ENCODE data around the gene AKR1B15. TPM values are rescaled to one million over a fixed set of nuclear protein-coding genes. Genes with fewer than 3 reads are reported as not detected.

AKR1B15 gene
- total RNA-seq, 1 experiment from 2014 or later, result not detected

DNA sequence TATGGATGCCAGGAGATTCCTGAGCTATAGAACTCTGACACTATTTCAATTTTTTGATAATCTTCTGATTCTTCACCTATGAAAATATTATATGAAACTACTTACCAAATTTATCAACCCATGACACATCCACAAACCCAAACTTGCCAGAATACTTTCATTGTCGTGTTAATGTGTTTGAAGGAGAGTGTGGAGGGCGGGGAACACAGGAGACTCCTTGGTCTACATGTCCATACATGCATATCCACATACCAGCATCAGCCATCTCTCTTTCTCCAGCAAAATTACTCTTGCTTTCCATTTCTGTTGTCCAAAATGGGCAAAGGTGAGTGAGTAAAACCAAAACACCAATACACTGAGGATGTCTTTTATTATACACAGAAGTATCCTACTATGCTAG, 74.3 kb downstream of the AKR1B15 start (continued):
- TF ChIP-seq, protein P1, sequence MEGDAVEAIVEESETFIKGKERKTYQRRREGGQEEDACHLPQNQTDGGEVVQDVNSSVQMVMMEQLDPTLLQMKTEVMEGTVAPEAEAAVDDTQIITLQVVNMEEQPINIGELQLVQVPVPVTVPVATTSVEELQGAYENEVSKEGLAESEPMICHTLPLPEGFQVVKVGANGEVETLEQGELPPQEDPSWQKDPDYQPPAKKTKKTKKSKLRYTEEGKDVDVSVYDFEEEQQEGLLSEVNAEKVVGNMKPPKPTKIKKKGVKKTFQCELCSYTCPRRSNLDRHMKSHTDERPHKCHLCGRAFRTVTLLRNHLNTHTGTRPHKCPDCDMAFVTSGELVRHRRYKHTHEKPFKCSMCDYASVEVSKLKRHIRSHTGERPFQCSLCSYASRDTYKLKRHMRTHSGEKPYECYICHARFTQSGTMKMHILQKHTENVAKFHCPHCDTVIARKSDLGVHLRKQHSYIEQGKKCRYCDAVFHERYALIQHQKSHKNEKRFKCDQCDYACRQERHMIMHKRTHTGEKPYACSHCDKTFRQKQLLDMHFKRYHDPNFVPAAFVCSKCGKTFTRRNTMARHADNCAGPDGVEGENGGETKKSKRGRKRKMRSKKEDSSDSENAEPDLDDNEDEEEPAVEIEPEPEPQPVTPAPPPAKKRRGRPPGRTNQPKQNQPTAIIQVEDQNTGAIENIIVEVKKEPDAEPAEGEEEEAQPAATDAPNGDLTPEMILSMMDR (IDR thresholded peaks at IDR 0.05 in 2 of 3, conservative IDR thresholded peaks at IDR 0.05 in 1 of 3; ENCODE audit: borderline replicate concordance in 1 of 3, insufficient read depth in 1 of 3, low read depth in 2 of 3, low read length in 2 of 3), result no peak
- TF ChIP-seq ATF3 (IDR thresholded peaks at IDR 0.05) (no peak), CEBPB (IDR thresholded peaks at IDR 0.05; ENCODE audit: low read depth) (no peak), SRF (IDR thresholded peaks at IDR 0.05; ENCODE audit: low read depth) (no peak)
- TF ChIP-seq, protein P2, sequence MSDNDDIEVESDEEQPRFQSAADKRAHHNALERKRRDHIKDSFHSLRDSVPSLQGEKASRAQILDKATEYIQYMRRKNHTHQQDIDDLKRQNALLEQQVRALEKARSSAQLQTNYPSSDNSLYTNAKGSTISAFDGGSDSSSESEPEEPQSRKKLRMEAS (IDR thresholded peaks at IDR 0.05), result no peak

DNA sequence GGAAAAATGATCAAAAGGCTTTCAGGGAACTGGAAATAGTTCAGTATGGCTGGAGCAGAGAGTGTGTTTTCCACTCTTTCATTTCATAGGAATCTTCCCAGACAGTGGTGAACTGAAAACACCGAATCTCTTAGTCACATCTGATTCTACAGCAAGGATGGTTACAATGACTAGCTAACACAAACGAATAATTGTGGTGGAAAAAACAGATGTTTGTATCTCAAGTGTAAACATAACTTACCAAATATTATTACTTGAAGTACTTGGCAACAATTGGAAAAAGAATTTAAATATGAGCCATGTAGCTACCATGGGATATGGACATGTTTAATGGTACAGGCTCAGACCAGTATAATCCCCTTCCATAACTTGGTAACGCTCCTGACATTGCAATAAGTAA, 76.6 kb downstream of the AKR1B15 start:
- Histone ChIP-seq H3K36me3 (ENCODE audit: control insufficient read depth in 1 of 2, insufficient read depth in 2 of 2, low read length in 2 of 2) (no peaks in the 10 kb centered on the region), H3K9me2 (ENCODE audit: insufficient read depth) (no peaks in the 10 kb centered on the region), H3K9ac (ENCODE audit: low read length) (no peak overlapping the region), H3K27ac (ENCODE audit: low read depth, low read length) (no peak overlapping the region), H4K20me1 (ENCODE audit: insufficient read depth) (no peaks in the 10 kb centered on the region), H2AFZ (ENCODE audit: low read depth, low read length, poor library complexity, severe bottlenecking) (no peak overlapping the region), H3K79me2 (ENCODE audit: insufficient read depth, low read length) (no peaks in the 10 kb centered on the region), H3K4me3 (replicated peaks in 1 of 2; ENCODE audit: low read depth in 1 of 2, low read length in 2 of 2) (no peak overlapping the region), H3K9me3 (ENCODE audit: control insufficient read depth in 1 of 2, insufficient read depth in 1 of 2, low read depth in 1 of 2, low read length in 2 of 2) (no peaks in the 10 kb centered on the region), H3K4me2 (ENCODE audit: low read length) (no peak overlapping the region), H3K4me1 (ENCODE audit: control insufficient read depth in 1 of 2, insufficient read depth in 2 of 2, low read length in 2 of 2) (no peaks in the 10 kb centered on the region), H3K27me3 (ENCODE audit: insufficient read depth, low read length) (peaks cover 12% of the 10 kb centered on the region; the same call in 1 of the 2 replicates)
- CTCF ChIA-PET, result interaction anchor here (1.4 kb wide), 1 partner anchor 9 kb away, joined by 5 read pairs; no protein-coding TSS in a partner anchor
- DNase-seq (ENCODE audit: low read depth, low spot score) (no peak), ATAC-seq (no peak)
- TF ChIP-seq JUND (IDR thresholded peaks at IDR 0.05) (no peak), EZH2phosphoT487 (IDR thresholded peaks at IDR 0.05; ENCODE audit: borderline replicate concordance) (no peak), EGR1 (IDR thresholded peaks at IDR 0.05; ENCODE audit: low read depth) (no peak), ZFX (IDR thresholded peaks at IDR 0.05) (no peak), EZH2 (IDR thresholded peaks at IDR 0.05) (no peak), POLR2A (IDR thresholded peaks at IDR 0.05; ENCODE audit: borderline replicate concordance, extremely low read depth, insufficient read depth, insufficient read length) (no peak), ELF1 (IDR thresholded peaks at IDR 0.05; ENCODE audit: borderline replicate concordance, low read depth) (no peak), ZNF274 (IDR thresholded peaks at IDR 0.05; ENCODE audit: low read depth, low read length) (no peak), CEBPB (IDR thresholded peaks at IDR 0.05; ENCODE audit: low read depth) (no peak), REST (IDR thresholded peaks at IDR 0.05; ENCODE audit: low read depth) (no peak), SRF (IDR thresholded peaks at IDR 0.05; ENCODE audit: low read depth) (no peak), YY1 (IDR thresholded peaks at IDR 0.05; ENCODE audit: extremely low read depth, insufficient replicate concordance, low read depth, low read length) (no peak), SP1 (IDR thresholded peaks at IDR 0.05; ENCODE audit: low read depth) (no peak)
- TF ChIP-seq, protein P2 (IDR thresholded peaks at IDR 0.05), result no peak
- TF ChIP-seq, protein P3, sequence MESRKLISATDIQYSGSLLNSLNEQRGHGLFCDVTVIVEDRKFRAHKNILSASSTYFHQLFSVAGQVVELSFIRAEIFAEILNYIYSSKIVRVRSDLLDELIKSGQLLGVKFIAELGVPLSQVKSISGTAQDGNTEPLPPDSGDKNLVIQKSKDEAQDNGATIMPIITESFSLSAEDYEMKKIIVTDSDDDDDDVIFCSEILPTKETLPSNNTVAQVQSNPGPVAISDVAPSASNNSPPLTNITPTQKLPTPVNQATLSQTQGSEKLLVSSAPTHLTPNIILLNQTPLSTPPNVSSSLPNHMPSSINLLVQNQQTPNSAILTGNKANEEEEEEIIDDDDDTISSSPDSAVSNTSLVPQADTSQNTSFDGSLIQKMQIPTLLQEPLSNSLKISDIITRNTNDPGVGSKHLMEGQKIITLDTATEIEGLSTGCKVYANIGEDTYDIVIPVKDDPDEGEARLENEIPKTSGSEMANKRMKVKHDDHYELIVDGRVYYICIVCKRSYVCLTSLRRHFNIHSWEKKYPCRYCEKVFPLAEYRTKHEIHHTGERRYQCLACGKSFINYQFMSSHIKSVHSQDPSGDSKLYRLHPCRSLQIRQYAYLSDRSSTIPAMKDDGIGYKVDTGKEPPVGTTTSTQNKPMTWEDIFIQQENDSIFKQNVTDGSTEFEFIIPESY (IDR thresholded peaks at IDR 0.05; ENCODE audit: extremely low read depth, insufficient replicate concordance, low read length), result no peak
- no TSS peak for BruUV-seq (replicated peaks)
- RAD21 ChIA-PET (ENCODE audit: low non-redundant PET in 1 of 2, low total read pairs in 2 of 2, uncharacterized antibody in 2 of 2, unreplicated experiment in 2 of 2), result no interaction called here
- POLR2A ChIA-PET, result interaction anchor here (0.7 kb wide), 1 partner anchor 94 kb away, joined by 3 read pairs; no protein-coding TSS in a partner anchor
- intact Hi-C loops (cut with micrococcal nuclease), result no loop called here
